Measurements from ENCODE around the gene NKTR. TPM values are rescaled to one million over a fixed set of nuclear protein-coding genes. Genes with fewer than 3 reads are reported as not detected.

NKTR gene
- total and polyA plus RNA-seq, 2 of the 13 experiments (the other 11 are each of a cell fraction or from before 2014, with no cell fraction given), result 41.3 to 59.6 TPM

DNA sequence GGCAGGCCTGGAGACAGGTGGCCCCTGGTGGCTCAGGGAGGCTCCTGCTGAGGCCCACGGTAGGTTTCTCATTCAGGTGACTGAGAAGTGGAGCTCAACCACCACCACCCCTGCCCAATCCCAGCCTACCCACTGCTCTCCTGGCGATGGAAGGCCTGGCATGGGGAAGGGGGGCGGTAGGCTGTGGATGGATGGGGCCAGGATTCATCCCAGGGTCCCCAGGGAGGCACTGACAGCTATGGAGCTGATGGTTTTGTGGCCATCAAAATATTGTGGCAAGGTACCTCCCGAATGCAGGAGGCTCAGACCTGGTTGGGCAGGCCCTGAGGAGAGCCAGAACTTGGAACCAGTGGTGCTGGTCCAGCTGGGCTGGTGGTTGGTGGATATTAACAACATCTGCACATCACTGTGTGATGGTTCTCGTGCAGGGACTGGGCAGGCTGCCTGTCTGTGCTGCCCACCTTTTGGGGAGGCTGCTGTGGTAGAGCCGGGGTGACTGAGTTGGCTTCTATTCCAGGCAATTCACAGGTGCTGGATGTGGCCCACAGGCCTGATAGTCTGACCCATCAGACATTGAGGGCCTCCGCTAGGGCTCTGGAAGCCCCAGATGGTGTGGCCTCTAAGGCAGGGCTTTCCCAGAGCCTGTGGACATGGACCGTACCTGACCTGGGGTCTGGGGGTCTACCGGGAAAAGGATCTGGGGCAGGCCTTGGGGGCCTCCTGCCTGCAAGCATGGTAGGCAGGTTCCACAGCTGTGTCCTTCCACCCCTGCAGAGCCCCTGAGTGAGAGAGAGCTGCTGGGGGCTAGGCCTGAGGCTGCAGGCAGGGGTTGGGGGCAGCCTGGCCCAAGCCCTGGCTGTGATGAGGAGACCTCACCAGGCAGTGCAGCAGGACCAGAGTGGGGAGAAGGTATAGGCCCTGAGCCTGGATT, 56.5 kb downstream of the NKTR start:
- Histone ChIP-seq H3K9me3 (ENCODE audit: low read length) (no peaks in the 10 kb centered on the region), H3K27ac (ENCODE audit: extremely low read length, insufficient read depth, low read length) (no peak overlapping the region), H3K4me1 (ENCODE audit: insufficient read depth, low read length) (peaks cover 54% of the 10 kb centered on the region), H3K27me3 (ENCODE audit: control insufficient read depth in 1 of 2, insufficient read depth in 2 of 2, low read length in 2 of 2) (no peaks in the 10 kb centered on the region), H3K36me3 (replicated peaks in 1 of 2; ENCODE audit: control insufficient read depth in 1 of 2, insufficient read depth in 2 of 2, low read length in 2 of 2) (no peaks in the 10 kb centered on the region), H3K4me2 (ENCODE audit: low read depth, low read length) (no peak overlapping the region), H3K4me3 (replicated peaks in 1 of 3; ENCODE audit: insufficient read depth in 1 of 3, low read depth in 2 of 3, low read length in 3 of 3) (no peak overlapping the region), H3K9ac (ENCODE audit: insufficient read depth, low read depth, low read length) (no peak overlapping the region), H3K79me2 (ENCODE audit: insufficient read depth, low read length) (peaks cover 7% of the 10 kb centered on the region), H2AFZ (ENCODE audit: low read length) (no peak overlapping the region), H4K20me1 (ENCODE audit: insufficient read depth, low read length) (no peaks in the 10 kb centered on the region)
- in situ Hi-C loops (cut with HindIII; ENCODE audit: extremely low pct_ligation_motif_present, low pct_unique_long_range_greater_than_20kb) (no loop called here), intact Hi-C loops (cut with micrococcal nuclease; ENCODE audit: unreplicated experiment) (no loop called here)
- ATAC-seq (peak; percentile 31; the same call in 2 of the 3 replicates), FAIRE-seq (no peak), DNase-seq (ENCODE audit: low spot score) (no peak)
- CTCF ChIA-PET (ENCODE audit: low intra/inter-chr PET ratio, low total read pairs), result no interaction called here
- no TSS peak for BruUV-seq (replicated peaks)
- 67% methylated on average over 3 of the region's 9 CpGs for WGBS (ENCODE audit: low lambda C conversion rate)
- POLR2A ChIA-PET, result no interaction called here
- TF ChIP-seq, protein P1, sequence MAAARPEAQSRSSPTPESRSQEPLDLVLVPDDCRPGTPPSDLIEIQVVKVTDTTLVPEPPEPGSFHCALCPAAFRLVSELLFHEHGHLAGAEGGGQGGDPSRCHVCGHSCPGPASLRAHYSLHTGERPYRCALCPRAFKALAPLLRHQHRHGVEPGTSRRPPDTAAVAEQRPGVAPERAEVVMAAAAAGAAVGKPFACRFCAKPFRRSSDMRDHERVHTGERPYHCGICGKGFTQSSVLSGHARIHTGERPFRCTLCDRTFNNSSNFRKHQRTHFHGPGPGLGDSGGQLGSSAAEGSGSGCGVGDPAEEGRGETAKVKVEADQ (CRISPR knock-in tag; IDR thresholded peaks at IDR 0.05; ENCODE audit: borderline replicate concordance), result no peak
- TF ChIP-seq GABPA (IDR thresholded peaks at IDR 0.05; ENCODE audit: low read depth, low read length), result no peak
- no peak for TF ChIP-seq GABPA (CRISPR knock-in tag; IDR thresholded peaks at IDR 0.05; ENCODE audit: low read depth)
- no peak for TF ChIP-seq STAT5B (CRISPR knock-in tag; IDR thresholded peaks at IDR 0.05)
- TF ChIP-seq ZFP82 (CRISPR knock-in tag; IDR thresholded peaks at IDR 0.05; ENCODE audit: borderline replicate concordance), result no peak
- no peak for TF ChIP-seq KLF11 (CRISPR knock-in tag; IDR thresholded peaks at IDR 0.05)

DNA sequence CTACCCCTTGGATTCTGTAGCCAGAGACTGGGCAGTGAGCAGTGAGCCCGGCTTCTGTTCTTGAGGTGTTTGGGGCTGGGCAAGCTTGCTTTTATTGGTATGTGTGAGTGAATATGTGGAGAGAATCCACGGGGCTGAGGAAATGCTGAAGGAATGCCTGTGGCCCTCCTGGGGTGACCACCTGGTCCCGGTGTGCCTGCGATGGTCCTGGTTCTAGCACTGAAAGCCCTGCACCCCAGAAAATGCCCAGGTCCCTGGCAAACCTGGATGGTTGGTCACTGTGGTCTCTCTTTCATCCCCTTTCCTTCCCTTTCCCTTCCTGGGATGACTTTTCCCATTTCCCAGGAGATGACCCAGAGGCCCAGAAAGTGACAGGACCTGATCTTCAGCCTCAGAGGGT, 57.2 kb downstream of the NKTR start:
- Histone ChIP-seq H3K27ac (ENCODE audit: extremely low read length, insufficient read depth, low read length) (no peak overlapping the region), H3K4me1 (ENCODE audit: insufficient read depth, low read length) (peaks cover 46% of the 10 kb centered on the region), H2AFZ (ENCODE audit: low read length) (no peak overlapping the region), H3K4me3 (replicated peaks in 1 of 3; ENCODE audit: insufficient read depth in 1 of 3, low read depth in 2 of 3, low read length in 3 of 3) (no peak overlapping the region), H3K4me2 (ENCODE audit: low read depth, low read length) (no peak overlapping the region), H3K27me3 (ENCODE audit: control insufficient read depth in 1 of 2, insufficient read depth in 2 of 2, low read length in 2 of 2) (no peaks in the 10 kb centered on the region), H3K79me2 (ENCODE audit: insufficient read depth, low read length) (peaks cover 3% of the 10 kb centered on the region), H4K20me1 (ENCODE audit: insufficient read depth, low read length) (no peaks in the 10 kb centered on the region), H3K36me3 (replicated peaks in 1 of 2; ENCODE audit: control insufficient read depth in 1 of 2, insufficient read depth in 2 of 2, low read length in 2 of 2) (no peaks in the 10 kb centered on the region), H3K9me3 (ENCODE audit: low read length) (no peaks in the 10 kb centered on the region), H3K9ac (ENCODE audit: insufficient read depth, low read depth, low read length) (no peak overlapping the region)
- ChIA-PET CTCF (ENCODE audit: low intra/inter-chr PET ratio, low total read pairs) (no interaction called here), POLR2A (no interaction called here)
- FAIRE-seq (no peak), ATAC-seq (no peak), DNase-seq (ENCODE audit: low spot score) (no peak)
- in situ Hi-C loops (cut with HindIII; ENCODE audit: extremely low pct_ligation_motif_present, low pct_unique_long_range_greater_than_20kb), result no loop called here
- intact Hi-C loops (cut with micrococcal nuclease; ENCODE audit: unreplicated experiment), result no loop called here
- 78% methylated on average over 2 of the region's 4 CpGs for WGBS (ENCODE audit: low lambda C conversion rate)
- no TSS peak for BruUV-seq (replicated peaks)
- TF ChIP-seq, protein P2, sequence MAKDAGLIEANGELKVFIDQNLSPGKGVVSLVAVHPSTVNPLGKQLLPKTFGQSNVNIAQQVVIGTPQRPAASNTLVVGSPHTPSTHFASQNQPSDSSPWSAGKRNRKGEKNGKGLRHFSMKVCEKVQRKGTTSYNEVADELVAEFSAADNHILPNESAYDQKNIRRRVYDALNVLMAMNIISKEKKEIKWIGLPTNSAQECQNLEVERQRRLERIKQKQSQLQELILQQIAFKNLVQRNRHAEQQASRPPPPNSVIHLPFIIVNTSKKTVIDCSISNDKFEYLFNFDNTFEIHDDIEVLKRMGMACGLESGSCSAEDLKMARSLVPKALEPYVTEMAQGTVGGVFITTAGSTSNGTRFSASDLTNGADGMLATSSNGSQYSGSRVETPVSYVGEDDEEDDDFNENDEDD (CRISPR knock-in tag; IDR thresholded peaks at IDR 0.05; ENCODE audit: borderline replicate concordance), result no peak
- TF ChIP-seq ZMYM3 (CRISPR knock-in tag; IDR thresholded peaks at IDR 0.05) (no peak), ZFP1 (CRISPR knock-in tag; IDR thresholded peaks at IDR 0.05) (no peak), TEAD3 (CRISPR knock-in tag; optimal IDR thresholded peaks at IDR 0.05; ENCODE audit: borderline replicate concordance) (no peak), ZBTB42 (CRISPR knock-in tag; IDR thresholded peaks at IDR 0.05) (no peak)
